Upper lobe of left lung (tissue), 6 donors: ENCODE data around the gene FOXP1. TPM values are rescaled to one million over a fixed set of nuclear protein-coding genes. Genes with fewer than 3 reads are reported as not detected.

Source experiments
- ATAC-seq, 2 donors: fragments of 200-7000 bp; cut with Tn5 transposase; one replicate each; pipeline ENCODE4 v1.9.1; 2022; ENCODE audit warnings: mild to moderate bottlenecking in 2 of 2, moderate library complexity in 2 of 2; ENCODE audit not compliant: low FRiP score in 2 of 2
- DNase-seq, 2 donors: peaks; one replicate each; pipeline ENCODE4 v3.0.0-alpha.2; 2019 to 2020
- H3K27ac ChIP-seq, 4 donors: fragments of 200-600 bp; sonication (generic); one replicate each; pipeline ENCODE4 v1.5.1; 2016 to 2019
- H3K27me3 ChIP-seq, 4 donors: fragments of 200-600 bp; sonication (generic); one replicate each; pipeline ENCODE4 v1.5.1; 2017 to 2019
- H3K36me3 ChIP-seq, 4 donors: fragments of 200-600 bp; sonication (generic); one replicate each; pipeline ENCODE4 v1.5.1; 2016 to 2019
- H3K4me1 ChIP-seq, 4 donors: fragments of 200-600 bp; sonication (generic); one replicate each; pipeline ENCODE4 v1.5.1; 2018 to 2019
- H3K4me3 ChIP-seq, 4 donors: fragments of 200-600 bp; sonication (generic); one replicate each; pipeline ENCODE4 v1.5.1; 2017 to 2019; ENCODE audit warnings: mild to moderate bottlenecking in 2 of 4, moderate library complexity in 1 of 4
- H3K9me3 ChIP-seq, 4 donors: fragments of 200-600 bp; sonication (generic); one replicate each; pipeline ENCODE4 v1.5.1; 2018 to 2019
- CTCF ChIP-seq, 6 experiments: fragments of 450-650 bp in 4 of 6; fragments of 200-600 bp in 2 of 6; sonication (generic) in 2 of 6; IDR thresholded peaks; one replicate each; pipeline ENCODE4 v1.5.1; 2016 to 2019; ENCODE audit warnings: antibody characterized with exemption in 6 of 6
- EP300 ChIP-seq, 4 donors: sonication (generic); formaldehyde crosslinking; IDR thresholded peaks; one replicate each; pipeline ENCODE4 v1.5.1; 2017; ENCODE audit warnings: antibody characterized with exemption in 4 of 4, control low read depth in 2 of 4
- POLR2A ChIP-seq, 4 donors: fragments of 450-650 bp; IDR thresholded peaks; one replicate each; pipeline ENCODE4 v1.5.1; 2016 to 2017; ENCODE audit warnings: antibody characterized with exemption in 4 of 4, mild to moderate bottlenecking in 2 of 4
- POLR2AphosphoS5 ChIP-seq, 2 donors: sonication (generic); formaldehyde crosslinking; IDR thresholded peaks; one replicate each; pipeline ENCODE4 v1.5.1; 2017; ENCODE audit warnings: antibody characterized with exemption in 2 of 2
- WGBS, 2 donors: methylation state at CpG; one replicate each; pipeline ENCODE4 v1.1.5; 2017 to 2018; 5-methylcytosine and 5-hydroxymethylcytosine counted together
- total RNA-seq, 6 donors: library from RNA; depleted of rRNA in 4 of 6; stranded (reverse); fragments of >200 nt in 4 of 6; gene quantifications; one replicate each; pipeline versions ENCODE4 v1.1.0 to v1.2.1, GENCODE V29; 2016 to 2021
- donor health status: DM: no; HTN: no; CAD: no; lungs with moderate emphysema.
- donor health status: DM: no; HTN: yes; CAD: no; lungs with severe emphysema.

FOXP1 gene
- total RNA-seq, 6 donors from 2014 or later: 103 to 248 (median 134) TPM

GRCh38 chr3:71247221-71247957 lies 336.1 kb downstream of the FOXP1 start:
- no peak overlapping the region for H3K27ac ChIP-seq
- peaks cover 18 to 39% (median 23%) of the 10 kb centered on the region in 4 donors for H3K4me1 ChIP-seq
- ATAC-seq: no peak

GRCh38 chr3:71245971-71246880 lies 337.3 kb downstream of the FOXP1 start:
- no peak for TF ChIP-seq EP300 (IDR thresholded peaks at IDR 0.05)
- no peak for TF ChIP-seq POLR2A (IDR thresholded peaks at IDR 0.05)
- TF ChIP-seq POLR2AphosphoS5 (IDR thresholded peaks at IDR 0.05): no peak
- TF ChIP-seq CTCF (IDR thresholded peaks at IDR 0.05): no peak
- Histone ChIP-seq H3K4me1 (peaks cover 18 to 35% (median 23%) of the 10 kb centered on the region in 4 donors), H3K27me3 (no peaks in the 10 kb centered on the region), H3K9me3 (no peaks in the 10 kb centered on the region), H3K27ac (peak overlapping the region in 3 of 4 donors; percentile 10 to 55 (median 19)), H3K4me3 (no peak overlapping the region), H3K36me3 (no peaks in the 10 kb centered on the region)
- DNase-seq (peak; percentile 16 to 28), ATAC-seq (no peak)
- WGBS, 2 donors: 73% methylated on average over 16 to 19 of the region's 19 CpGs

More at GRCh38 chr3:71247221-71247957, 336.1 kb downstream of the FOXP1 start:
- TF ChIP-seq CTCF (IDR thresholded peaks at IDR 0.05) (no peak), POLR2AphosphoS5 (IDR thresholded peaks at IDR 0.05) (no peak), POLR2A (IDR thresholded peaks at IDR 0.05) (no peak), EP300 (IDR thresholded peaks at IDR 0.05) (no peak)
- Histone ChIP-seq H3K36me3 (no peaks in the 10 kb centered on the region), H3K9me3 (no peaks in the 10 kb centered on the region), H3K4me3 (no peak overlapping the region), H3K27me3 (no peaks in the 10 kb centered on the region)
- no peak for DNase-seq
- WGBS, 2 donors: 86 to 93% methylated on average over 9 to 10 of the region's 10 CpGs

GRCh38 chr3:71244826-71245488 lies 338.6 kb downstream of the FOXP1 start:
- Histone ChIP-seq H3K27me3 (no peaks in the 10 kb centered on the region), H3K4me3 (peak overlapping the region in 3 of 4 donors; percentile 4 to 18 (median 11)), H3K27ac (peak overlapping the region in 3 of 4 donors; percentile 11 to 72 (median 31)), H3K4me1 (peaks cover 18 to 33% (median 23%) of the 10 kb centered on the region in 4 donors), H3K9me3 (no peaks in the 10 kb centered on the region), H3K36me3 (no peaks in the 10 kb centered on the region)
- peak in 1 of 2 donors; percentile 15 for TF ChIP-seq POLR2AphosphoS5 (IDR thresholded peaks at IDR 0.05)
- TF ChIP-seq CTCF (IDR thresholded peaks at IDR 0.05): no peak
- peak in 1 of 2 donors; percentile 37 for DNase-seq
- WGBS, 2 donors: 32 to 39% methylated on average over 8 of the region's 8 CpGs
- ATAC-seq: peak; percentile 36 to 38

- 63 to 69% methylated on average over 9 of the region's 9 CpGs for WGBS, 2 donors
- peak overlapping the region in 3 of 4 donors; percentile 4 to 18 (median 11) for H3K4me3 ChIP-seq
- H3K9me3 ChIP-seq: no peaks in the 10 kb centered on the region
- H3K4me1 ChIP-seq: peaks cover 16 to 33% (median 20%) of the 10 kb centered on the region in 4 donors
- no peak for DNase-seq
- H3K27ac ChIP-seq: peak overlapping the region in 2 of 4 donors; percentile 31 to 72
- no peak for TF ChIP-seq EP300 (IDR thresholded peaks at IDR 0.05)
- no peak for TF ChIP-seq POLR2A (IDR thresholded peaks at IDR 0.05)
- no peak for TF ChIP-seq CTCF (IDR thresholded peaks at IDR 0.05)
- no peak for TF ChIP-seq POLR2AphosphoS5 (IDR thresholded peaks at IDR 0.05)
- ATAC-seq: peak in 1 of 2 donors; percentile 60
- no peaks in the 10 kb centered on the region for H3K27me3 ChIP-seq
- H3K36me3 ChIP-seq: no peaks in the 10 kb centered on the region
Observed at GRCh38 chr3:71244153-71244825, 339.2 kb downstream of the FOXP1 start.
